SK-N-SH treated with all-trans-retinoic acid at 6 μM for 48 hours (cell line): ENCODE measurements around the gene GNG2.

Experiments
- ATAC-seq: fragments of 200-7000 bp; cut with Tn5 transposase; 3 replicates; pipeline ENCODE4 v1.9.1; 2020; ENCODE audit warnings: mild to moderate bottlenecking, moderate library complexity
- ARNTL ChIP-seq: fragments of 450-650 bp; formaldehyde crosslinking; IDR thresholded peaks from 2 replicates; pipeline ENCODE4 v1.5.0; 2020; ENCODE audit warnings: low read depth, mild to moderate bottlenecking, moderate library complexity, borderline replicate concordance
- CSDC2 ChIP-seq: fragments of 250-450 bp; sonication (Bioruptor Pico); IDR thresholded peaks from 2 replicates; pipeline ENCODE4 v1.5.0; 2020; ENCODE audit warnings: mild to moderate bottlenecking, moderate library complexity
- ESRRG ChIP-seq: fragments of 250-450 bp; sonication (Bioruptor Pico); IDR thresholded peaks from 2 replicates; pipeline ENCODE4 v1.6.1; 2021; ENCODE audit warnings: mild to moderate bottlenecking
- GLIS3 ChIP-seq: fragments of 250-450 bp; sonication (Bioruptor Pico); IDR thresholded peaks from 2 replicates; pipeline ENCODE4 v1.5.0; 2020; ENCODE audit warnings: mild to moderate bottlenecking, moderate library complexity
- RARB ChIP-seq: fragments of 250-450 bp; sonication (Bioruptor Pico); IDR thresholded peaks from 2 replicates; pipeline ENCODE4 v1.8.0; 2021; ENCODE audit warnings: mild to moderate bottlenecking, moderate library complexity
- SNAI2 ChIP-seq: fragments of 250-450 bp; sonication (Bioruptor Pico); IDR thresholded peaks from 2 replicates; pipeline ENCODE4 v1.5.0; 2020; ENCODE audit warnings: mild to moderate bottlenecking, moderate library complexity
- TCF4 ChIP-seq: fragments of 250-450 bp; sonication (Bioruptor Pico); IDR thresholded peaks from 2 replicates; pipeline ENCODE4 v1.8.0; 2021; ENCODE audit warnings: mild to moderate bottlenecking, moderate library complexity, borderline replicate concordance
- TOX ChIP-seq: fragments of 250-450 bp; sonication (Bioruptor Pico); IDR thresholded peaks from 2 replicates; pipeline ENCODE4 v1.8.0; 2021; ENCODE audit warnings: mild to moderate bottlenecking, moderate library complexity, borderline replicate concordance
- ZC3H10 ChIP-seq: fragments of 250-450 bp; sonication (Bioruptor Pico); IDR thresholded peaks from 2 replicates; pipeline ENCODE4 v1.5.1; 2021; ENCODE audit warnings: mild to moderate bottlenecking, moderate library complexity
- ZFP3 ChIP-seq: fragments of 250-450 bp; sonication (Bioruptor Pico); IDR thresholded peaks from 2 replicates; pipeline ENCODE4 v1.5.0; 2020; ENCODE audit warnings: mild to moderate bottlenecking, moderate library complexity
- ZFP30 ChIP-seq: fragments of 450-650 bp; formaldehyde crosslinking; IDR thresholded peaks from 2 replicates; pipeline ENCODE4 v1.5.0; 2022; ENCODE audit warnings: mild to moderate bottlenecking, moderate library complexity
- ZNF565 ChIP-seq: fragments of 450-650 bp; formaldehyde crosslinking; conservative IDR thresholded peaks from 2 replicates; pipeline ENCODE4 v1.5.0; 2020; ENCODE audit warnings: low read depth, mild to moderate bottlenecking, moderate library complexity
- ZNF70 ChIP-seq: fragments of 450-650 bp; formaldehyde crosslinking; IDR thresholded peaks from 2 replicates; pipeline ENCODE4 v1.5.0; 2020; ENCODE audit warnings: mild to moderate bottlenecking, moderate library complexity
- ZNF8 ChIP-seq: fragments of 450-650 bp; formaldehyde crosslinking; IDR thresholded peaks from 2 replicates; pipeline ENCODE4 v1.5.0; 2020; ENCODE audit warnings: mild to moderate bottlenecking, moderate library complexity
- TF ChIP-seq, protein P1 (sequence below): fragments of 250-450 bp; sonication (Bioruptor Pico); IDR thresholded peaks from 2 replicates; pipeline ENCODE4 v1.5.1; 2020; ENCODE audit warnings: low read depth, mild to moderate bottlenecking, moderate library complexity
- TF ChIP-seq, protein P2 (sequence below): fragments of 250-450 bp; sonication (Bioruptor Pico); IDR thresholded peaks from 2 replicates; pipeline ENCODE4 v1.8.0; 2020; ENCODE audit warnings: mild to moderate bottlenecking, moderate library complexity, borderline replicate concordance
- TF ChIP-seq, protein P3 (sequence below): fragments of 250-450 bp; sonication (Bioruptor Pico); IDR thresholded peaks from 2 replicates; pipeline ENCODE4 v1.8.0; 2021; ENCODE audit warnings: low read depth, mild to moderate bottlenecking, moderate library complexity, borderline replicate concordance
- TF ChIP-seq, protein P4 (sequence below): fragments of 250-450 bp; sonication (Bioruptor Pico); IDR thresholded peaks from 2 replicates; pipeline ENCODE4 v1.5.1; 2021; ENCODE audit warnings: mild to moderate bottlenecking, moderate library complexity
- TF ChIP-seq, protein P5 (sequence below): fragments of 250-450 bp; sonication (Bioruptor Pico); IDR thresholded peaks from 2 replicates; pipeline ENCODE4 v1.5.0; 2020; ENCODE audit warnings: mild to moderate bottlenecking, moderate library complexity

Gene GNG2

DNA sequence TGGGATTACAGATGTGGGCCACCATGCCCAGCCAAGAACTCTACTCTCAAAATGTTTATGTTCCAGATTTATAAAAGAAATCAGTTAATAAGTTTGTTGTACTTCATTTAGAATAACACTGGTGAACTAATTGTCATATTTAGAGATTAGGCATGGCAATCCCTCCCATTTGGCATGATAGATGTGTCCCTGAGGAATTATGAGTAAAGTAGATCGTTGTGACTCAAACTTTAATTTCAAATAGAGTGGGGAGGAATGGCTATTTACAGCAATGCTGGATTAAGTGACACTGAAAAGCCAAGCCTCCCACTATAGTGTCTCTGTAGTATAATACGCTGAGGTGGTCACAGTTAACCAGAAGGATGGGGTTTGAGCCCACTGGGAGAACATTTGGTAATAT, 89.6 kb downstream of the GNG2 start:
- TF ChIP-seq, protein P1, sequence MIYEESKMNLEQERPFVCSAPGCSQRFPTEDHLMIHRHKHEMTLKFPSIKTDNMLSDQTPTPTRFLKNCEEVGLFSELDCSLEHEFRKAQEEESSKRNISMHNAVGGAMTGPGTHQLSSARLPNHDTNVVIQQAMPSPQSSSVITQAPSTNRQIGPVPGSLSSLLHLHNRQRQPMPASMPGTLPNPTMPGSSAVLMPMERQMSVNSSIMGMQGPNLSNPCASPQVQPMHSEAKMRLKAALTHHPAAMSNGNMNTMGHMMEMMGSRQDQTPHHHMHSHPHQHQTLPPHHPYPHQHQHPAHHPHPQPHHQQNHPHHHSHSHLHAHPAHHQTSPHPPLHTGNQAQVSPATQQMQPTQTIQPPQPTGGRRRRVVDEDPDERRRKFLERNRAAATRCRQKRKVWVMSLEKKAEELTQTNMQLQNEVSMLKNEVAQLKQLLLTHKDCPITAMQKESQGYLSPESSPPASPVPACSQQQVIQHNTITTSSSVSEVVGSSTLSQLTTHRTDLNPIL (CRISPR knock-in tag): no peak
- TF ChIP-seq GLIS3 (CRISPR knock-in tag): no peak
- TF ChIP-seq ZFP30: no peak
- TF ChIP-seq, protein P2, sequence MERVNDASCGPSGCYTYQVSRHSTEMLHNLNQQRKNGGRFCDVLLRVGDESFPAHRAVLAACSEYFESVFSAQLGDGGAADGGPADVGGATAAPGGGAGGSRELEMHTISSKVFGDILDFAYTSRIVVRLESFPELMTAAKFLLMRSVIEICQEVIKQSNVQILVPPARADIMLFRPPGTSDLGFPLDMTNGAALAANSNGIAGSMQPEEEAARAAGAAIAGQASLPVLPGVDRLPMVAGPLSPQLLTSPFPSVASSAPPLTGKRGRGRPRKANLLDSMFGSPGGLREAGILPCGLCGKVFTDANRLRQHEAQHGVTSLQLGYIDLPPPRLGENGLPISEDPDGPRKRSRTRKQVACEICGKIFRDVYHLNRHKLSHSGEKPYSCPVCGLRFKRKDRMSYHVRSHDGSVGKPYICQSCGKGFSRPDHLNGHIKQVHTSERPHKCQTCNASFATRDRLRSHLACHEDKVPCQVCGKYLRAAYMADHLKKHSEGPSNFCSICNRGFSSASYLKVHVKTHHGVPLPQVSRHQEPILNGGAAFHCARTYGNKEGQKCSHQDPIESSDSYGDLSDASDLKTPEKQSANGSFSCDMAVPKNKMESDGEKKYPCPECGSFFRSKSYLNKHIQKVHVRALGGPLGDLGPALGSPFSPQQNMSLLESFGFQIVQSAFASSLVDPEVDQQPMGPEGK (CRISPR knock-in tag): no peak
- no peak for TF ChIP-seq ZC3H10
- no peak for TF ChIP-seq TCF4 (CRISPR knock-in tag)
- TF ChIP-seq SNAI2 (CRISPR knock-in tag): no peak
- no peak for TF ChIP-seq ARNTL (CRISPR knock-in tag)
- TF ChIP-seq, protein P3, sequence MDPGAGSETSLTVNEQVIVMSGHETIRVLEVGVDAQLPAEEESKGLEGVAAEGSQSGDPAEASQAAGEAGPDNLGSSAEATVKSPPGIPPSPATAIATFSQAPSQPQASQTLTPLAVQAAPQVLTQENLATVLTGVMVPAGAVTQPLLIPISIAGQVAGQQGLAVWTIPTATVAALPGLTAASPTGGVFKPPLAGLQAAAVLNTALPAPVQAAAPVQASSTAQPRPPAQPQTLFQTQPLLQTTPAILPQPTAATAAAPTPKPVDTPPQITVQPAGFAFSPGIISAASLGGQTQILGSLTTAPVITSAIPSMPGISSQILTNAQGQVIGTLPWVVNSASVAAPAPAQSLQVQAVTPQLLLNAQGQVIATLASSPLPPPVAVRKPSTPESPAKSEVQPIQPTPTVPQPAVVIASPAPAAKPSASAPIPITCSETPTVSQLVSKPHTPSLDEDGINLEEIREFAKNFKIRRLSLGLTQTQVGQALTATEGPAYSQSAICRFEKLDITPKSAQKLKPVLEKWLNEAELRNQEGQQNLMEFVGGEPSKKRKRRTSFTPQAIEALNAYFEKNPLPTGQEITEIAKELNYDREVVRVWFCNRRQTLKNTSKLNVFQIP (CRISPR knock-in tag): no peak
- TF ChIP-seq RARB (CRISPR knock-in tag): no peak
- no peak for TF ChIP-seq ZNF70
- no peak for TF ChIP-seq ZNF565 (CRISPR knock-in tag)
- TF ChIP-seq ESRRG (CRISPR knock-in tag): no peak
- no peak for TF ChIP-seq CSDC2 (CRISPR knock-in tag)
- no peak for TF ChIP-seq ZFP3
- TF ChIP-seq, protein P4, sequence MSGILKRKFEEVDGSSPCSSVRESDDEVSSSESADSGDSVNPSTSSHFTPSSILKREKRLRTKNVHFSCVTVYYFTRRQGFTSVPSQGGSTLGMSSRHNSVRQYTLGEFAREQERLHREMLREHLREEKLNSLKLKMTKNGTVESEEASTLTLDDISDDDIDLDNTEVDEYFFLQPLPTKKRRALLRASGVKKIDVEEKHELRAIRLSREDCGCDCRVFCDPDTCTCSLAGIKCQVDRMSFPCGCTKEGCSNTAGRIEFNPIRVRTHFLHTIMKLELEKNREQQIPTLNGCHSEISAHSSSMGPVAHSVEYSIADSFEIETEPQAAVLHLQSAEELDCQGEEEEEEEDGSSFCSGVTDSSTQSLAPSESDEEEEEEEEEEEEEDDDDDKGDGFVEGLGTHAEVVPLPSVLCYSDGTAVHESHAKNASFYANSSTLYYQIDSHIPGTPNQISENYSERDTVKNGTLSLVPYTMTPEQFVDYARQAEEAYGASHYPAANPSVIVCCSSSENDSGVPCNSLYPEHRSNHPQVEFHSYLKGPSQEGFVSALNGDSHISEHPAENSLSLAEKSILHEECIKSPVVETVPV: no peak
- TF ChIP-seq, protein P5, sequence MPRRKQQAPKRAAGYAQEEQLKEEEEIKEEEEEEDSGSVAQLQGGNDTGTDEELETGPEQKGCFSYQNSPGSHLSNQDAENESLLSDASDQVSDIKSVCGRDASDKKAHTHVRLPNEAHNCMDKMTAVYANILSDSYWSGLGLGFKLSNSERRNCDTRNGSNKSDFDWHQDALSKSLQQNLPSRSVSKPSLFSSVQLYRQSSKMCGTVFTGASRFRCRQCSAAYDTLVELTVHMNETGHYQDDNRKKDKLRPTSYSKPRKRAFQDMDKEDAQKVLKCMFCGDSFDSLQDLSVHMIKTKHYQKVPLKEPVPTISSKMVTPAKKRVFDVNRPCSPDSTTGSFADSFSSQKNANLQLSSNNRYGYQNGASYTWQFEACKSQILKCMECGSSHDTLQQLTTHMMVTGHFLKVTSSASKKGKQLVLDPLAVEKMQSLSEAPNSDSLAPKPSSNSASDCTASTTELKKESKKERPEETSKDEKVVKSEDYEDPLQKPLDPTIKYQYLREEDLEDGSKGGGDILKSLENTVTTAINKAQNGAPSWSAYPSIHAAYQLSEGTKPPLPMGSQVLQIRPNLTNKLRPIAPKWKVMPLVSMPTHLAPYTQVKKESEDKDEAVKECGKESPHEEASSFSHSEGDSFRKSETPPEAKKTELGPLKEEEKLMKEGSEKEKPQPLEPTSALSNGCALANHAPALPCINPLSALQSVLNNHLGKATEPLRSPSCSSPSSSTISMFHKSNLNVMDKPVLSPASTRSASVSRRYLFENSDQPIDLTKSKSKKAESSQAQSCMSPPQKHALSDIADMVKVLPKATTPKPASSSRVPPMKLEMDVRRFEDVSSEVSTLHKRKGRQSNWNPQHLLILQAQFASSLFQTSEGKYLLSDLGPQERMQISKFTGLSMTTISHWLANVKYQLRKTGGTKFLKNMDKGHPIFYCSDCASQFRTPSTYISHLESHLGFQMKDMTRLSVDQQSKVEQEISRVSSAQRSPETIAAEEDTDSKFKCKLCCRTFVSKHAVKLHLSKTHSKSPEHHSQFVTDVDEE: no peak
- TF ChIP-seq ZNF8 (CRISPR knock-in tag): no peak
- no peak for TF ChIP-seq TOX
- ATAC-seq: no peak

DNA sequence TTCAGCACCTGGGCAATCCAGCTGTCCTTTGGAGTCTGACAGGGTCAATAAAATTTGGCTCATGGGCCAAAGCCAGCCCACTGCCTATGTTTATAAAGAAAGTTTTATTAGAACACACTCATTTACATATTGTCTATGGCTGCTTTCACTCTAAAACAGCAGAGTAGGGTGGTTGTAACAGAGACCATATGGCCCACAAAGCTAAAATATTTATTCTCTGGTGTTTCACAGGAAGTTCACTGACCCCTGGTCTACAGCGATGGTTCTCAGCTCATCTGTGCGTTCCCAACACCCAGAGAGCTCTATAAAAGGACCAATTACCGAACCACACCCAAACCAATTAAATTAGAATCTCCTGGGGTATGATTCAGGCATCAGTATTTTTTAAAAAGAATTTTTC, 91.2 kb downstream of the GNG2 start:
- ATAC-seq: no peak
- no peak for TF ChIP-seq RARB (CRISPR knock-in tag)
- TF ChIP-seq, protein P2 (CRISPR knock-in tag): no peak
- TF ChIP-seq, protein P4: no peak
- no peak for TF ChIP-seq CSDC2 (CRISPR knock-in tag)
- TF ChIP-seq, all 23 proteins: peak for 0
